ENCODE data around the gene COL4A3.

- TF ChIP-seq CTCF (conservative IDR thresholded peaks at IDR 0.05), result no peak
- TF ChIP-seq ZFX (IDR thresholded peaks at IDR 0.05), result no peak
These were observed 171.3 kb downstream of the COL4A3 start for GRCh38 chr2:227335713-227336112.

Data from C4-2B (cell line).